ENCODE results near the gene DBNDD1.

Gene DBNDD1

GRCh38 chr16:89958068-89958467 is 61.2 kb downstream of the DBNDD1 start:
- DNase-seq, result no peak

- DNase-seq, result no peak
Measured at GRCh38 chr16:89957216-89957785, 62.0 kb downstream of the DBNDD1 start.

DNA sequence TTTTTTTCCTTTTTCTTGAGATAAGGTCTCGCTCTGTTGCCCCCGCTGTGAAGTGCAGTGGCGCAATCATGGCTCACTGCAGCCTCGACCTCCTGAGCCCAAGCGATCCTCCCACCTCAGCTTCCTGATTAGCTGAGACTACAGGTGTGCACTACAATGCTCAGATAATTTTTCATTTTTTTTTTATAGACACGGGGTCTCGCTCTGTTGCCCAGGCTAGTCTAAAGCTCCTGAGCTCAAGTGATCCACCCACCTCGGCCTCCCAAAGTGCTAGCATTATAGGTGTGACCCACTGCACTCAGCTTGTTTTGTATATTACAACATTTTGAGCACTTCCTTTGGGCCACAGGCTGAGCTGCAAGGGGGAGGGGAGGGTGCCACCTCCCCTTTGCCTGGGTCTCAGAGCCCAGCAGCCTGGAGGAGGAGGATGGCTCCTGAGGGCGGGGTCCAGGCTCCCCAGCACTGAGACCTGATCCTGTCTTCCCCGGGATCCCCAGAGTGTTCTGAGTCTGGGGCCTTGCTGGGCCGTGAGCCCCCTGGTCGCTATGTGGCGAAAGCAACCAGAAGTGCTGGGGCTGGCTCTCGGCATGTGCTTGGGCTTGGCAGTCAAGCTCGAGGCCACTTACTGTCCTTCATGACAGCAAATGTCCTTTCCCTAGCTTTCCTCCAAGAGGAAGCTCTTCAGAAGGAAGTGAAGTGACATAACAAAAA is 62.6 kb downstream of the DBNDD1 start:
- DNase-seq, result no peak

- no peak for DNase-seq
Measured at GRCh38 chr16:89955001-89955685, 64.1 kb downstream of the DBNDD1 start.

Data from activated effector memory CD4-positive, alpha-beta T cell treated with anti-CD3 and anti-CD28 coated beads, Interleukin-2, amount 50 U/mL, for 16 hours (primary cell).